Nephron progenitor cell (in vitro differentiated cells): Measurements from ENCODE around the gene LITAF.

Source experiments
- DNase-seq: peaks from one replicate; pipeline ENCODE4 v3.0.0; 2021
- H3K27ac Mint-ChIP-seq: 2 replicates; pipeline ENCODE4 v1.8.0; 2021; ENCODE audit warnings: mild to moderate bottlenecking, moderate library complexity, mixed read lengths
- H3K27me3 Mint-ChIP-seq: 2 replicates; pipeline ENCODE4 v1.8.0; 2021; ENCODE audit warnings: mild to moderate bottlenecking, low read depth, mixed read lengths; ENCODE audit not compliant: poor library complexity
- H3K36me3 Mint-ChIP-seq: 2 replicates; pipeline ENCODE4 v1.8.0; 2021; ENCODE audit warnings: low read depth, mixed read lengths
- H3K4me1 Mint-ChIP-seq: 2 replicates; pipeline ENCODE4 v1.8.0; 2021; ENCODE audit warnings: mixed read lengths
- H3K4me3 Mint-ChIP-seq: 2 replicates; pipeline ENCODE4 v1.8.0; 2021; ENCODE audit warnings: mild to moderate bottlenecking, moderate library complexity, mixed read lengths
- H3K9me3 Mint-ChIP-seq: 2 replicates; pipeline ENCODE4 v1.8.0; 2021; ENCODE audit warnings: mild to moderate bottlenecking, moderate library complexity, mixed read lengths
- CTCF ChIP-seq: fragments of 200-600 bp; sonication (generic); IDR thresholded peaks from 2 replicates; pipeline ENCODE4 v1.5.0; 2021; ENCODE audit warnings: antibody characterized with exemption

LITAF gene

GRCh38 chr16:11633113-11633512 lies 46.4 kb upstream of the LITAF start:
- H3K9me3 Mint-ChIP-seq: no peaks in the 10 kb centered on the region
- H3K4me1 Mint-ChIP-seq: peaks cover 51% of the 10 kb centered on the region
- H3K27me3 Mint-ChIP-seq: peaks cover 42% of the 10 kb centered on the region
- TF ChIP-seq CTCF: no peak
- H3K27ac Mint-ChIP-seq: peak overlapping the region; percentile 84
- H3K36me3 Mint-ChIP-seq: no peaks in the 10 kb centered on the region
- H3K4me3 Mint-ChIP-seq: no peak overlapping the region
- no peak for DNase-seq

- Mint-ChIP-seq H3K4me1 (peaks cover 53% of the 10 kb centered on the region), H3K27me3 (peaks cover 42% of the 10 kb centered on the region), H3K36me3 (no peaks in the 10 kb centered on the region), H3K27ac (no peak overlapping the region), H3K9me3 (no peaks in the 10 kb centered on the region), H3K4me3 (no peak overlapping the region)
- peak; percentile 36 for DNase-seq
- TF ChIP-seq CTCF: no peak
These were observed 45.8 kb upstream of the LITAF start for GRCh38 chr16:11632455-11632939.

GRCh38 chr16:11631214-11631613 lies 44.5 kb upstream of the LITAF start:
- no peak for DNase-seq
- no peak for TF ChIP-seq CTCF
- Mint-ChIP-seq H3K4me1 (peaks cover 52% of the 10 kb centered on the region), H3K27ac (no peak overlapping the region), H3K4me3 (no peak overlapping the region), H3K9me3 (no peaks in the 10 kb centered on the region), H3K36me3 (no peaks in the 10 kb centered on the region), H3K27me3 (peaks cover 32% of the 10 kb centered on the region)

GRCh38 chr16:11630768-11631056 lies 44.0 kb upstream of the LITAF start:
- Mint-ChIP-seq H3K27ac (no peak overlapping the region), H3K4me1 (peaks cover 47% of the 10 kb centered on the region)

GRCh38 chr16:11630046-11630767 lies 43.5 kb upstream of the LITAF start:
- H3K36me3 Mint-ChIP-seq: no peaks in the 10 kb centered on the region
- peaks cover 42% of the 10 kb centered on the region for H3K4me1 Mint-ChIP-seq
- H3K4me3 Mint-ChIP-seq: no peak overlapping the region
- no peak for TF ChIP-seq CTCF
- DNase-seq: no peak
- H3K9me3 Mint-ChIP-seq: no peaks in the 10 kb centered on the region
- H3K27ac Mint-ChIP-seq: no peak overlapping the region
- H3K27me3 Mint-ChIP-seq: peaks cover 26% of the 10 kb centered on the region

More at GRCh38 chr16:11630768-11631056, 44.0 kb upstream of the LITAF start:
- Mint-ChIP-seq H3K27me3 (peaks cover 31% of the 10 kb centered on the region), H3K9me3 (no peaks in the 10 kb centered on the region), H3K36me3 (no peaks in the 10 kb centered on the region), H3K4me3 (no peak overlapping the region)
- no peak for TF ChIP-seq CTCF
- DNase-seq: no peak
